Gastroesophageal sphincter (tissue), 3 donors: ENCODE data around the gene ENO2.

Experiments
- CTCF ChIP-seq, 4 experiments: fragments of 200-600 bp in 2 of 4; fragments of 450-650 bp in 2 of 4; sonication (generic) in 1 of 4; IDR thresholded peaks; one replicate each; pipeline ENCODE4 v1.5.1; 2017 to 2019; ENCODE audit warnings: antibody characterized with exemption in 4 of 4, mild to moderate bottlenecking in 2 of 4, moderate library complexity in 2 of 4
- EP300 ChIP-seq: sonication (generic); formaldehyde crosslinking; IDR thresholded peaks from one replicate; pipeline ENCODE4 v1.6.1; 2017; ENCODE audit warnings: antibody characterized with exemption, mild to moderate bottlenecking
- POLR2A ChIP-seq, 2 donors: fragments of 450-650 bp; IDR thresholded peaks; one replicate each; pipeline ENCODE4 v1.6.1; 2017; ENCODE audit warnings: antibody characterized with exemption in 2 of 2, mild to moderate bottlenecking in 2 of 2, moderate library complexity in 1 of 2
- POLR2AphosphoS5 ChIP-seq: sonication (generic); formaldehyde crosslinking; IDR thresholded peaks from one replicate; pipeline ENCODE4 v1.6.1; 2017; ENCODE audit warnings: antibody characterized with exemption

GRCh38 chr12:6955108-6956020 lies 41.0 kb downstream of the ENO2 start:
- TF ChIP-seq CTCF (IDR thresholded peaks at IDR 0.05) (no peak), EP300 (no peak), POLR2A (IDR thresholded peaks at IDR 0.05) (no peak), POLR2AphosphoS5 (no peak)
